GM12891 (cell line): ENCODE results near the gene PCTP.

ENCODE experiments used
- POLR2A ChIP-seq: IDR thresholded peaks from 2 replicates; pipeline ENCODE4 v1.6.1; 2011; ENCODE audit warnings: low read depth, low read length, control low read depth
- POLR2AphosphoS5 ChIP-seq: IDR thresholded peaks from 2 replicates; pipeline ENCODE4 v1.6.1; 2011; ENCODE audit warnings: low read depth, low read length, control low read depth
- TAF1 ChIP-seq: IDR thresholded peaks from 2 replicates; pipeline ENCODE4 v1.6.1; 2011; ENCODE audit warnings: low read depth, low read length, control low read depth

DNA sequence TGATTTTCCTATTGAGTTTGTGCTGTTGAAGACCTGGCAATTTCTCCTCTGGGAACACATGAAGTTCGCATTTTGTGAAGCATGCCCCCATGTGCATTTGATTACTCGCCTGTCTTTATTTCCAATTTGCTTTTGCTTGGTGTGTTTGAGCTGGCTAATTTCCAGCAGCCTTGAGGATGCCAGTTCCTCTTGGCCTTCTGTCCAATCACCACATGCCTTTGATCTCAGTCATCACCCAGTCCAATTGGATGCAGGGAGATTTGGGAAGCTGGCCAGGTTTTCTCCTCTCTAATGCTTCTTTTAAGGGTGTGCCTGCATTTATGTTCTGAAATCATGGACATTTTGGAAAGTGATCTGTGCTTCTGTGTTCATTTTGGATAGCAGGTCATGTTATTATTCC, 24.4 kb upstream of the PCTP start:
- TF ChIP-seq POLR2A, result no peak
- TF ChIP-seq TAF1, result no peak
- no peak for TF ChIP-seq POLR2AphosphoS5
